Lower lobe of right lung (tissue), 2 donors: ENCODE data around the gene PPT1. TPM values are rescaled to one million over a fixed set of nuclear protein-coding genes. Genes with fewer than 3 reads are reported as not detected.

Experiments
- ATAC-seq, 2 donors: fragments of 200-7000 bp; cut with Tn5 transposase; one replicate each; pipeline ENCODE4 v1.9.1; 2020 to 2022; ENCODE audit warnings: mild to moderate bottlenecking in 2 of 2, moderate library complexity in 2 of 2
- DNase-seq: peaks from one replicate; pipeline ENCODE4 v3.0.0-alpha.2; 2020
- H3K27ac ChIP-seq: fragments of 200-600 bp; one replicate; pipeline ENCODE4 v1.8.0; 2022
- H3K27me3 ChIP-seq: fragments of 200-600 bp; one replicate; pipeline ENCODE4 v1.8.0; 2022; ENCODE audit warnings: low read depth
- H3K36me3 ChIP-seq: fragments of 200-600 bp; one replicate; pipeline ENCODE4 v1.8.0; 2022; ENCODE audit warnings: mild to moderate bottlenecking
- H3K4me1 ChIP-seq: fragments of 200-600 bp; one replicate; pipeline ENCODE4 v1.8.0; 2022
- H3K4me3 ChIP-seq: fragments of 200-600 bp; one replicate; pipeline ENCODE4 v1.8.0; 2022; ENCODE audit warnings: mild to moderate bottlenecking
- H3K9me3 ChIP-seq: fragments of 200-600 bp; one replicate; pipeline ENCODE4 v1.8.0; 2022
- CTCF ChIP-seq: fragments of 200-600 bp; IDR thresholded peaks from one replicate; pipeline ENCODE4 v1.8.0; 2022; ENCODE audit warnings: antibody characterized with exemption, mild to moderate bottlenecking
- intact Hi-C: fragments of 100-400 bp; cut with DNase I; formaldehyde crosslinking; loops from one replicate; pipeline ENCODE4 v1.11.0; 2022
- total RNA-seq: library from RNA; stranded (reverse); fragmentation: NEBNext Ultra II Directional; extraction: Animal tissue kit (Norgen Biotek cat#: 25700); gene quantifications from one replicate; pipeline ENCODE4 v1.2.1, GENCODE V29; 2021
- donor health status: DM: no; HTN: yes; CAD: no; lungs with severe emphysema.

PPT1 gene
- total RNA-seq, 1 donor from 2014 or later, result 195 TPM

GRCh38 chr1:40102896-40103295 lies 5.8 kb upstream of the PPT1 start:
- H3K9me3 ChIP-seq, result peaks cover 7% of the 10 kb centered on the region
- no peak overlapping the region for H3K27ac ChIP-seq
- DNase-seq, result no peak
- ATAC-seq, result no peak
- H3K27me3 ChIP-seq, result no peaks in the 10 kb centered on the region
- no peaks in the 10 kb centered on the region for H3K36me3 ChIP-seq
- no peaks in the 10 kb centered on the region for H3K4me1 ChIP-seq
- no peak overlapping the region for H3K4me3 ChIP-seq
- intact Hi-C loops, result no loop called here
- TF ChIP-seq CTCF, result no peak

GRCh38 chr1:40102038-40102437 lies 5.0 kb upstream of the PPT1 start:
- H3K4me1 ChIP-seq, result peaks cover 6% of the 10 kb centered on the region
- H3K4me3 ChIP-seq, result no peak overlapping the region
- no peak for ATAC-seq

GRCh38 chr1:40096646-40096976 lies 441 bp downstream of the PPT1 start:
- H3K36me3 ChIP-seq, result peaks cover 14% of the 10 kb centered on the region
- intact Hi-C loops, result no loop called here
- H3K27ac ChIP-seq, result peak overlapping the region; percentile 81
- H3K4me1 ChIP-seq, result peaks cover 17% of the 10 kb centered on the region
- peak overlapping the region; percentile 87 for H3K4me3 ChIP-seq
- H3K27me3 ChIP-seq, result no peaks in the 10 kb centered on the region
- no peaks in the 10 kb centered on the region for H3K9me3 ChIP-seq
- peak; percentile 29 to 46 for ATAC-seq
- TF ChIP-seq CTCF, result no peak
- DNase-seq, result no peak

More at GRCh38 chr1:40102038-40102437, 5.0 kb upstream of the PPT1 start:
- no peak for TF ChIP-seq CTCF
- no peak for DNase-seq
- no peaks in the 10 kb centered on the region for H3K36me3 ChIP-seq
- no peaks in the 10 kb centered on the region for H3K27me3 ChIP-seq
- intact Hi-C loops, result no loop called here
- H3K9me3 ChIP-seq, result peaks cover 7% of the 10 kb centered on the region
- no peak overlapping the region for H3K27ac ChIP-seq

GRCh38 chr1:40095806-40096205 lies 1.2 kb downstream of the PPT1 start:
- no peaks in the 10 kb centered on the region for H3K9me3 ChIP-seq
- TF ChIP-seq CTCF, result no peak
- peaks cover 22% of the 10 kb centered on the region for H3K36me3 ChIP-seq
- H3K27ac ChIP-seq, result no peak overlapping the region
- no peaks in the 10 kb centered on the region for H3K27me3 ChIP-seq
- H3K4me3 ChIP-seq, result no peak overlapping the region
- H3K4me1 ChIP-seq, result peaks cover 17% of the 10 kb centered on the region
- no peak for ATAC-seq
- no peak for DNase-seq
- intact Hi-C loops, result no loop called here

- Histone ChIP-seq H3K9me3 (no peaks in the 10 kb centered on the region), H3K4me1 (peaks cover 17% of the 10 kb centered on the region), H3K27ac (peak overlapping the region; percentile 38), H3K27me3 (no peaks in the 10 kb centered on the region), H3K4me3 (no peak overlapping the region), H3K36me3 (peaks cover 34% of the 10 kb centered on the region)
- intact Hi-C loops, result no loop called here
- DNase-seq (no peak), ATAC-seq (no peak)
- TF ChIP-seq CTCF, result no peak
Observed at GRCh38 chr1:40094466-40095110, 2.5 kb downstream of the PPT1 start.
